GM13976 (cell line): ENCODE measurements around the gene SH3RF3.
"Not testable (repeated sequence)": the region's sequence is repeated elsewhere in the genome, so short reads cannot be mapped to it uniquely, and the experiment has no call there.

Experiments
- DNase-seq: peaks from one replicate; pipeline ENCODE4 v3.0.0; 2012; ENCODE audit warnings: low spot score
- in situ Hi-C: fragments of 300-500 bp; cut with MboI; formaldehyde crosslinking; loops from one replicate; pipeline ENCODE4 v1.12.0; 2022; ENCODE audit warnings: low sequenced_read_pairs, mixed read lengths, inconsistent platforms; ENCODE audit not compliant: unreplicated experiment
- TF ChIP-seq, protein P1 (sequence below): IDR thresholded peaks from 2 replicates; pipeline ENCODE4 v1.5.1; 2012; ENCODE audit warnings: borderline replicate concordance, mild to moderate bottlenecking; ENCODE audit not compliant: insufficient read depth; ENCODE audit errors: extremely low read depth, missing control alignments, control extremely low read depth

The SH3RF3 gene

DNA sequence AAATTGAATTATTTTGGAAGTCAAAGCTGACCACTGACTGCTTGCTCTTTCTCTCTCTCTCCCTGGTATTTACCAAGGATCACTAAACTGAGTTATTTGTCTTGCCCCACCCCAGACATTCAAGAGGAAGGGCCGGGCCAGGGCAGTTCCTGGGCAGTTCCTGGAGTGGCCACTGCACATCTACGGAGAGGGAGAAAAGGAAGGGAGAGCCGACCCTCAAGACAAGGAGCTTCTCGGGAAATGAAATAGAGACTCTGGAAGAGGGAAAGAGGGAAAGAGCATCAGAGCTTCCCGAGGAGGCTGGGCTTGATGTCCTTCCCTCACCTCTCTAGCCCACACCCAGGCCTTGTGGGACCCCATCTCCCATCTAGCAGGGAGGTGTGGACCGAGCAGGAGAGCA is 401.7 kb downstream of the SH3RF3 start:
- TF ChIP-seq, protein P1, sequence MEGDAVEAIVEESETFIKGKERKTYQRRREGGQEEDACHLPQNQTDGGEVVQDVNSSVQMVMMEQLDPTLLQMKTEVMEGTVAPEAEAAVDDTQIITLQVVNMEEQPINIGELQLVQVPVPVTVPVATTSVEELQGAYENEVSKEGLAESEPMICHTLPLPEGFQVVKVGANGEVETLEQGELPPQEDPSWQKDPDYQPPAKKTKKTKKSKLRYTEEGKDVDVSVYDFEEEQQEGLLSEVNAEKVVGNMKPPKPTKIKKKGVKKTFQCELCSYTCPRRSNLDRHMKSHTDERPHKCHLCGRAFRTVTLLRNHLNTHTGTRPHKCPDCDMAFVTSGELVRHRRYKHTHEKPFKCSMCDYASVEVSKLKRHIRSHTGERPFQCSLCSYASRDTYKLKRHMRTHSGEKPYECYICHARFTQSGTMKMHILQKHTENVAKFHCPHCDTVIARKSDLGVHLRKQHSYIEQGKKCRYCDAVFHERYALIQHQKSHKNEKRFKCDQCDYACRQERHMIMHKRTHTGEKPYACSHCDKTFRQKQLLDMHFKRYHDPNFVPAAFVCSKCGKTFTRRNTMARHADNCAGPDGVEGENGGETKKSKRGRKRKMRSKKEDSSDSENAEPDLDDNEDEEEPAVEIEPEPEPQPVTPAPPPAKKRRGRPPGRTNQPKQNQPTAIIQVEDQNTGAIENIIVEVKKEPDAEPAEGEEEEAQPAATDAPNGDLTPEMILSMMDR = no peak
- in situ Hi-C loops = no loop called here
- no peak for DNase-seq

DNA sequence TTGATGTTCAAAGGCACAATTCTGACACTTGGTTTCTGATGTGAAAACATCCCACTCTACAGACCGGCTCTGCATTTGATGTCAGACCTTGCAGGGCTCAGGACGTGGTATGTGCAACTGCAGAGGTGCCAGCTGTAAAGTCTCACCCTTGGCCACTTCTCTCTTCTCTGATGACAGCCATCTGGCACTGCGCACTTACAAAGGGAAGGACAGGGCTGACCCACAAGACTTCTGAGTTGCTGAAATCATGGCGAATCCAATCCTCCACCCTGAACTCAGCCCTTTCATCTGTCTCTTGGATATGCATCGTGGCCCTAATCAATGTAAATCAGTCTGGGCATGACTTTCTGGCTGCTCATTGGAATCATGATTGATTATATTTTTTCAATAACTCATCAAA is 402.2 kb downstream of the SH3RF3 start:
- in situ Hi-C loops = no loop called here
- TF ChIP-seq, protein P1 = no peak
- DNase-seq = no peak

DNA sequence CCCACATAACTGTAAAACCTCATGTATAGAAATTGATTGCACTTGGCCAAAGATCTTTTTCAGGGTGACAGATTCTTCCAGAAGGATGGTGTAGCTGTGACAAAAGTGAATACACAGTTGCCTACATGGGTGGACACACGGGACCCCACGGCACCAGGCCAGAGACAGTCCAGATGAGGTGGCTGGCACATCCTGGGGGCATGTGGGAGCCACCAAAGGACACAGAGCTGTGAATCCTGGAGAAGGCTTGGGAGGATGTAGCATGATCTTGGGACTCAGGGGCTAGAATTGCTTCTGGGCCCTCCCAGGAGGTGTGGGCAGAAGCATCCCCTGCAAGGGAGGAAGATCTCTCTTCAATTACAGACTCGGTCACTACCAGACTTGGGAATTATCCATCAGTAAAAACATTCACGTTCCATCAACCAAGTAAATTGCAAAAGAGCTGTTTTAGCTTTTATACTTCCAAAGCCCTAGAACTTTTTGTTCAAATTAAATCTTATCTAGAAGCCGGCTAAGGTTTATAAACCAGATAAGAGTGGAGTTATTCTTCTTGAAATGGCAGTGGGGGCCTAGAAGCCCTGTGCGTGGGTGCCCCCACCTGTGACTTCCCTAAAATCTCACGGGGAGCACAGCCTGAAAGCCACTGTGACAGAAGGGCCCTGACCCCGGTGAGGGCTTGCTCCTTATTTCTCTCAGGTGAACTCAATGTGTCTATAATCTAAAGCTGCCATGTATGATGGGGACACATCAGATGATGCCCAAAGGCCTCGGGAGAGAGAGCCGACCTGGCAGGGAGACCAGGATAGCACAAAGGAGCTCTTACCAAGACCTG is 403.1 kb downstream of the SH3RF3 start:
- in situ Hi-C loops = no loop called here
- TF ChIP-seq, protein P1 = no peak
- DNase-seq = no peak

DNA sequence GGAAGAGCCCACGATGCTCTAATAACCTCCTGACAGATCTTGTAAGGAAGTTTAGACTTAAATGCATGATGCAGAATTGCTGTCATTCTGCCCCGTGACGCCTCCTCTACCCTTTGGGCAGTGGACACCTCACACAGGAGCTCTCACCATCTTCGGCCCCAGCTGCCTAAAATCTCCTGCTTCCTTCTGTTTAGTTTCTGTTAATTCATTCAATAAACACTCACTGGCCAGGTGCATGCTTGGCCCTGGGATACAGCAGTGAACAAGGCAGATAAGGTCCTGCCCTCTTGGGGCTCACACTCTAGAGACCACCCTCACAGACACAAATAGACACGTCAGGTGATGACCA is 403.7 kb downstream of the SH3RF3 start:
- in situ Hi-C loops = no loop called here
- no peak for DNase-seq
- TF ChIP-seq, protein P1 = no peak

DNA sequence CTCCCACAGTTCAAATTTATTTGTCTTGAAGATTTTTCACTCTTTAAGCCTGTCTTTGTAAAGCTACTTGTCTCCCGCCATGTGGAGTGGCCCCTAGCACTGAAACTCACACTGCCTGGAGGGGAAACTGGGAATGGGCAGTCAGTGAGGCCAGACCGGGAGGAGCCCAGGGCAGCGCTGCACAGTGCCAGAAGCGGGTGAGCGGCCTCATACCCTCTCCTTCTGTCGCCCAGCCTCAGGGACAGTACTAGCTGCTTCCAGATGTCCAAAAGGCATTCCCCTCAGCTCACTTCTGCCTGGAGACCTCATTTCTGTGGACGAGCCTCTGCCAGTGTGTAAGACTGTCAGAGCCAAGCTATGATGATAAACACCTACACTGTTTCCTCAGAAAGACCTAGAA is 404.8 kb downstream of the SH3RF3 start:
- DNase-seq = no peak
- in situ Hi-C loops = no loop called here
- TF ChIP-seq, protein P1 = no peak

DNA sequence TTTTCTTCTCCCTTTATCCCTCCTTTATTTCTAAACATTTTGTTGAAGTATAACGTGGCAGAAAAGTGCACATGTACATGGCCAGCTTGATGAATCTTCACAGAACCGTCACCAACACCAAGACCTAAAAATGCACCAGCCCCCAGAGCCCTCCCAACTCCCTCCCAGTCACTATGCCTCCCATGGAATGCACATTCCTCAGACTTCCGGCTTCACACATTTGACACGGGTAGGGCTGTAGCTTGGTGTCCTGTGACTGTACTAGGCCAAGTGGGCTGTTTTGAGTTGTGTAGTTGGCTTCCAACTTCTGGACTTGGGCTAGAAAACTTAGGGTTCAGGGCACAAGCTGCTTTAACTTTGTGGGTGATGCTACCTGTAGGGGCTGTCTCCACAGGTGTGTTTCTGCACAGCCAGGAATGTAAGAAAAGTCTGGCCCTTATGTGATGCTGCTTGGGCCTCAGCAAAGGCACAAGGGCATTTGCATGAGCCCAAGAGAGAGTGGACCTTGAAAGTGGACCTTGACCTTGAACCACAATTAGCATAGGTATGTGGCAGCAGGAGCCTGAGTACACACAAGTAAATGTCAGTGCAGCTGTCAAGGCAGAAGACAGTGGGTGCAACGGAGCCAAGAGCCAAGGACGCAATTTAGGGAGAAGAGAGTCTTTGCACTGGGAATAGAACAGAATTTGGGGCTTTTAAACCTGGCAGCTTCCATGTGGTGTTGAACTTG is 406.4 kb downstream of the SH3RF3 start:
- in situ Hi-C loops = no loop called here
- no peak for DNase-seq
- TF ChIP-seq, protein P1 = no peak

DNA sequence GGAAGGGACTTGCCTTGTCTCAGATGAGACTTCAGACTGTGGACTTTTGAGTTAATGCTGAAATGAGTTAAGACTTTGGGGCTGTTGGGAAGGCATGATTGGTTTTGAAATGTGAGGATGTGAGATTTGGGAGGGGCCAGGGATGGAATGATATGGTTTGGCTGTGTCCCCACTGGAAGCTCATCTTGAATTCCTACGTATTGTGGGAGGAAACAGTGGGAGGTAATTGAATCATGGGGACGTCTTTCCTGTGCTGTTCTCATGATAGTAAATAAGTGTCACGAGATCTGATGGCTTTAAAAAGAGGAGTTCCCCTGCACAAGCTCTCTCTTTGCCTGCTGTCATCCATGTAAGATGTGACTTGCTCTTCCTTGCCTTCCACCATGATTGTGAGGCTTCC is 407.6 kb downstream of the SH3RF3 start:
- in situ Hi-C loops, DNase-seq: not testable (repeated sequence)
